Caco-2 (cell line): ENCODE measurements around the gene NAGLU. TPM values are rescaled to one million over a fixed set of nuclear protein-coding genes. Genes with fewer than 3 reads are reported as not detected.

Source experiments
- BruUV-seq: library from RNA; stranded (reverse); fragments of 400-500 nt; replicated peaks from 2 replicates; lab custom pipeline; 2021; lab: Mats Ljungman, UMichigan
- CTCF ChIA-PET: fragments of 300-600 bp; sonication (Branson Sonifier 250); formaldehyde crosslinking; loops from one replicate; lab custom pipeline; 2022; ENCODE audit warnings: antibody characterized with exemption; lab: Charles Lee
- POLR2A ChIA-PET: fragments of 300-600 bp; sonication (Branson Sonifier 250); formaldehyde crosslinking; loops from one replicate; lab custom pipeline; 2022; ENCODE audit warnings: antibody characterized with exemption; lab: Charles Lee
- DNase-seq, 2 experiments: peaks; one replicate each; pipeline versions ENCODE4 v3.0.0 to v3.0.0-alpha.2; 2020 to 2022
- H3K27me3 ChIP-seq: replicated peaks from 2 replicates; pipeline ENCODE4 v1.6.0; 2011; ENCODE audit warnings: low read length; ENCODE audit not compliant: control insufficient read depth, insufficient read depth
- H3K36me3 ChIP-seq: 2 replicates; pipeline ENCODE4 v1.5.1; 2011; ENCODE audit warnings: low read length; ENCODE audit not compliant: control insufficient read depth, insufficient read depth
- H3K4me1 ChIP-seq: fragments of 250-450 bp; sonication (Bioruptor Pico); 2 replicates; pipeline ENCODE4 v1.5.1; 2020; ENCODE audit warnings: mild to moderate bottlenecking
- H3K4me3 ChIP-seq: 2 replicates; pipeline ENCODE4 v1.5.1; 2011; ENCODE audit warnings: low read depth, mild to moderate bottlenecking, control low read depth, low read length
- H3K9me3 ChIP-seq: fragments of 250-450 bp; sonication (Bioruptor Pico); 2 replicates; pipeline ENCODE4 v1.5.1; 2020; ENCODE audit warnings: mild to moderate bottlenecking, moderate library complexity
- H3K27ac Mint-ChIP-seq: one replicate; pipeline ENCODE4 v1.8.0; 2022; ENCODE audit warnings: mixed read lengths; ENCODE audit not compliant: unreplicated experiment
- H3K27me3 Mint-ChIP-seq: one replicate; pipeline ENCODE4 v1.8.0; 2022; ENCODE audit warnings: mixed read lengths; ENCODE audit not compliant: insufficient read depth, unreplicated experiment
- H3K36me3 Mint-ChIP-seq: one replicate; pipeline ENCODE4 v1.8.0; 2022; ENCODE audit warnings: mild to moderate bottlenecking, mixed read lengths; ENCODE audit not compliant: insufficient read depth, unreplicated experiment
- H3K4me1 Mint-ChIP-seq: one replicate; pipeline ENCODE4 v1.8.0; 2022; ENCODE audit warnings: low read depth, mixed read lengths; ENCODE audit not compliant: unreplicated experiment
- H3K4me3 Mint-ChIP-seq: one replicate; pipeline ENCODE4 v1.8.0; 2022; ENCODE audit warnings: mild to moderate bottlenecking, moderate library complexity, mixed read lengths; ENCODE audit not compliant: unreplicated experiment
- H3K9me3 Mint-ChIP-seq: one replicate; pipeline ENCODE4 v1.8.0; 2022; ENCODE audit warnings: mixed read lengths; ENCODE audit not compliant: unreplicated experiment
- CTCF ChIP-seq, 2 experiments: fragments of 200-600 bp in 1 of 2; IDR thresholded peaks; 1 replicate in 1 of 2; 2 replicates in 1 of 2; pipeline versions ENCODE4 v1.5.1 to v1.8.0; 2011 to 2022; ENCODE audit warnings: antibody characterized with exemption in 1 of 2, control low read depth in 1 of 2, inconsistent platforms in 1 of 2, low read depth in 1 of 2, low read length in 1 of 2, mild to moderate bottlenecking in 1 of 2, moderate library complexity in 1 of 2; ENCODE audit not compliant: insufficient read depth in 1 of 2, severe bottlenecking in 1 of 2, unreplicated experiment in 1 of 2
- intact Hi-C: fragments of 100-400 bp; cut with micrococcal nuclease; formaldehyde crosslinking; loops from one replicate; pipeline ENCODE4 v1.10.0; 2022; ENCODE audit not compliant: unreplicated experiment
- total RNA-seq: library from RNA; stranded (reverse); gene quantifications from 2 replicates; pipeline ENCODE4 v1.2.3, GENCODE V29; 2022

NAGLU gene
- total RNA-seq, 1 experiment from 2014 or later, result 28.7 TPM

- ChIA-PET POLR2A (interaction anchor here (1.4 kb wide), 1 partner anchor 12 kb away, joined by 6 read pairs; no protein-coding TSS in a partner anchor), CTCF (interaction anchor here (1.4 kb wide), 1 partner anchor 12 kb away, joined by 17 read pairs; the partner anchor contains the start of gene PSMC3IP)
- no peak for TF ChIP-seq CTCF (IDR thresholded peaks at IDR 0.05; ENCODE audit: insufficient read depth in 1 of 2, low read depth in 1 of 2, low read length in 1 of 2, severe bottlenecking in 1 of 2, unreplicated experiment in 1 of 2)
- Mint-ChIP-seq H3K27ac (peak overlapping the region; percentile 95), H3K36me3 (peaks cover 96% of the 10 kb centered on the region), H3K27me3 (no peaks in the 10 kb centered on the region), H3K4me3 (peak overlapping the region; percentile 95), H3K9me3 (no peaks in the 10 kb centered on the region), H3K4me1 (peaks cover 15% of the 10 kb centered on the region)
- no TSS peak for BruUV-seq
- Histone ChIP-seq H3K4me3 (peak overlapping the region; percentile 49), H3K27me3 (no peaks in the 10 kb centered on the region), H3K4me1 (peaks cover 13% of the 10 kb centered on the region), H3K36me3 (peaks cover 16% of the 10 kb centered on the region), H3K9me3 (no peaks in the 10 kb centered on the region)
- intact Hi-C loops, result no loop called here
- no peak for DNase-seq
These were observed 30.3 kb downstream of the NAGLU start for GRCh38 chr17:42566215-42566882.

- Histone ChIP-seq H3K9me3 (no peaks in the 10 kb centered on the region), H3K4me1 (peaks cover 13% of the 10 kb centered on the region), H3K27me3 (no peaks in the 10 kb centered on the region), H3K36me3 (peaks cover 17% of the 10 kb centered on the region), H3K4me3 (peak within 1 kb of the TSS; percentile 49)
- POLR2A ChIA-PET, result interaction anchor here (1.4 kb wide), 1 partner anchor 13 kb away, joined by 6 read pairs; no protein-coding TSS in a partner anchor
- H3K4me1 Mint-ChIP-seq, result peaks cover 15% of the 10 kb centered on the region
- DNase-seq, result peak; percentile 92 to 96
- H3K27ac Mint-ChIP-seq, result peak within 1 kb of the TSS; percentile 95
- peak within 1 kb of the TSS; percentile 95 for H3K4me3 Mint-ChIP-seq
- intact Hi-C loops, result no loop called here
- no peaks in the 10 kb centered on the region for H3K9me3 Mint-ChIP-seq
- H3K27me3 Mint-ChIP-seq, result no peaks in the 10 kb centered on the region
- TSS peak; percentile 3 for BruUV-seq
- H3K36me3 Mint-ChIP-seq, result peaks cover 96% of the 10 kb centered on the region
- TF ChIP-seq CTCF (IDR thresholded peaks at IDR 0.05; ENCODE audit: insufficient read depth in 1 of 2, low read depth in 1 of 2, low read length in 1 of 2, severe bottlenecking in 1 of 2, unreplicated experiment in 1 of 2), result peak in 1 of 2 experiments; percentile 22
- CTCF ChIA-PET, result interaction anchor here (0.7 to 1.4 kb wide), 2 partner anchors 11 to 12 kb away, joined by 3 to 17 read pairs; partner anchors contain the start of gene PSMC3IP
These were observed 31.0 kb downstream of the NAGLU start, which contains the start of gene MLX for GRCh38 chr17:42566883-42567573. Gene MLX, plus strand, starts transcription at chr17:42567100. Its CDS starts 25 bp downstream, at chr17:42567125.

- Mint-ChIP-seq H3K4me1 (peaks cover 19% of the 10 kb centered on the region), H3K36me3 (peaks cover 96% of the 10 kb centered on the region), H3K9me3 (no peaks in the 10 kb centered on the region), H3K27me3 (no peaks in the 10 kb centered on the region), H3K27ac (no peak overlapping the region), H3K4me3 (peak overlapping the region; percentile 32)
- DNase-seq, result no peak
- no TSS peak for BruUV-seq
- ChIA-PET CTCF (interaction anchor here (0.6 kb wide), 1 partner anchor 183 kb away, joined by 4 read pairs; no protein-coding TSS in a partner anchor), POLR2A (no interaction called here)
- no peak for TF ChIP-seq CTCF (IDR thresholded peaks at IDR 0.05; ENCODE audit: insufficient read depth in 1 of 2, low read depth in 1 of 2, low read length in 1 of 2, severe bottlenecking in 1 of 2, unreplicated experiment in 1 of 2)
- H3K36me3 ChIP-seq, result peaks cover 25% of the 10 kb centered on the region
- H3K4me3 ChIP-seq, result no peak overlapping the region
- no peaks in the 10 kb centered on the region for H3K9me3 ChIP-seq
- intact Hi-C loops, result no loop called here
- H3K4me1 ChIP-seq, result peaks cover 5% of the 10 kb centered on the region
- no peaks in the 10 kb centered on the region for H3K27me3 ChIP-seq
These were observed 32.5 kb downstream of the NAGLU start for GRCh38 chr17:42568341-42569111.
